ENCODE data around the gene HIVEP3.

HIVEP3 gene

DNA sequence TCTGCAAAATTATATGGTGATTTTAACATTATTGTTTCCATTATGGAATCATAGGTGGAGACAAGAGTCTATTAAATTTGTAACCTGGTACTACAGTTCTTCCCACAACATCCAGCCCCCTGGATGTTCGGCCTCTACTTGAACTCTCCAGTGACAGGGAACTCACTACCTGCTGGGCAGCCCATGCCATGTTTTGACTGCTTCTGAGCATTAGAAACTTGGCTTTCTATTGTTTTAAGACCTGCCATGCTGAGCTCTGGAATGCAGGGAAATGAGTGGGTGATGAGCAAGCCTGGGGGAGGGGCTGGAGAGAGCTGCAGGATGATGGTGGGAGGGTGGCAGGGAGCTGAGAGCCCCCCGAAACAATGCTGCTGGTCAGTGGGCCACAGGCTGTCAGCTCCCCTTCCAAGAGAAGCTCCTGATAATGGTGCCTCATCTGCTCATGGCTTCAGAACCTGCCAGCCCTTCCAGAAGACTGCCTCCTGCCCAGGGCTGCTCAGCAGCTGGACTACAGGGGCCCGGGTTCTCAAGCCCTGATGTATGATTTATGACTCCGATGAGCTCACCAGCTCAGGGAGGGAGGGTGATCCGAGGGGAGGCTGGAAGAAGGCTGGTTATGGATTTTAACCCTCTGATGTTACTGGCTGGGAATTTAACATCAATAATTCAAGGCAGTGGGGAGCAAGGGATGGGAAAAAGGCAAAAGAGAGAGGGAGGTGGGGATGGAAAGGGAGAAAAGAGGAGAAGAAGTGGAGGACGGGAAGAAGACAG lies 205.0 kb downstream of the HIVEP3 start:
- no peaks in the 10 kb centered on the region for H3K27me3 ChIP-seq (ENCODE audit: insufficient read depth, low read depth)
- no peak for TF ChIP-seq CTCF (conservative IDR thresholded peaks at IDR 0.05; ENCODE audit: low read depth, low read length)
- H3K79me2 ChIP-seq (ENCODE audit: insufficient read depth, low read depth) = no peaks in the 10 kb centered on the region
- H3K9ac ChIP-seq = no peak overlapping the region
- no peak overlapping the region for H3K4me2 ChIP-seq
- H2AFZ ChIP-seq (ENCODE audit: low read depth) = no peak overlapping the region
- H3K4me1 ChIP-seq (ENCODE audit: low read depth, poor library complexity, severe bottlenecking) = peaks cover 6% of the 10 kb centered on the region
- no peak overlapping the region for H3K4me3 ChIP-seq (IDR thresholded peaks at IDR 0.05; ENCODE audit: insufficient read depth, low read depth, low read length)
- H4K20me1 ChIP-seq (ENCODE audit: insufficient read depth) = no peaks in the 10 kb centered on the region
- H3K27ac ChIP-seq = no peak overlapping the region
- no peaks in the 10 kb centered on the region for H3K36me3 ChIP-seq (ENCODE audit: insufficient read depth)

DNA sequence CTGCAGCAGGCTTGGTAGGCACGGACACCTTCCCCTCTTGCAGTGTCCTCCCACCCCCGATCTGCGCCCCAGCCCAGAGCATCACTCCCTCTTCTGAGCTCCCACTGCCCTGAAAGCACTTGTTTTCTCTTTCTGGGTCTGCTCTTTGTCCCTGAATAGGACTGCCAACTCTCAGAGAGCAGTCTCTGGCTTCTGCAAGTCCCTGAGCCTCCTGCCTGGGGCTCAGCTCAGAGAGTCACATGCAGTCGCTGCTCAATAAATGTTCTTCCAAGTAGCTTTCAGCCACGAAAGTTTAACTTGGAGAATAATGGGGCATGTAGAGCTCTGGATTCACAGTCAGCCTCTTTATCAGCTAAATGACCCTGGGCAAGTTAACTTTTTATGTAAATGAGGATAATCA lies 205.6 kb downstream of the HIVEP3 start:
- H3K79me2 ChIP-seq (ENCODE audit: insufficient read depth, low read depth) = no peaks in the 10 kb centered on the region
- H3K4me2 ChIP-seq = no peak overlapping the region
- H3K9ac ChIP-seq = no peak overlapping the region
- no peaks in the 10 kb centered on the region for H3K27me3 ChIP-seq (ENCODE audit: insufficient read depth, low read depth)
- no peaks in the 10 kb centered on the region for H3K36me3 ChIP-seq (ENCODE audit: insufficient read depth)
- no peak overlapping the region for H3K27ac ChIP-seq
- no peak overlapping the region for H2AFZ ChIP-seq (ENCODE audit: low read depth)
- TF ChIP-seq CTCF (conservative IDR thresholded peaks at IDR 0.05; ENCODE audit: low read depth, low read length) = no peak
- no peak overlapping the region for H3K4me3 ChIP-seq (IDR thresholded peaks at IDR 0.05; ENCODE audit: insufficient read depth, low read depth, low read length)
- no peaks in the 10 kb centered on the region for H4K20me1 ChIP-seq (ENCODE audit: insufficient read depth)
- H3K4me1 ChIP-seq (ENCODE audit: low read depth, poor library complexity, severe bottlenecking) = peaks cover 6% of the 10 kb centered on the region

- TF ChIP-seq CTCF (conservative IDR thresholded peaks at IDR 0.05; ENCODE audit: low read depth, low read length) = no peak
- H3K79me2 ChIP-seq (ENCODE audit: insufficient read depth, low read depth) = no peaks in the 10 kb centered on the region
- no peak overlapping the region for H3K4me3 ChIP-seq (IDR thresholded peaks at IDR 0.05; ENCODE audit: insufficient read depth, low read depth, low read length)
- H4K20me1 ChIP-seq (ENCODE audit: insufficient read depth) = no peaks in the 10 kb centered on the region
- H3K36me3 ChIP-seq (ENCODE audit: insufficient read depth) = no peaks in the 10 kb centered on the region
- no peak overlapping the region for H2AFZ ChIP-seq (ENCODE audit: low read depth)
- H3K4me1 ChIP-seq (ENCODE audit: low read depth, poor library complexity, severe bottlenecking) = peaks cover 6% of the 10 kb centered on the region
- H3K27me3 ChIP-seq (ENCODE audit: insufficient read depth, low read depth) = no peaks in the 10 kb centered on the region
- H3K27ac ChIP-seq = no peak overlapping the region
- H3K9ac ChIP-seq = no peak overlapping the region
- H3K4me2 ChIP-seq = no peak overlapping the region
These were observed 206.0 kb downstream of the HIVEP3 start for GRCh38 chr1:41712695-41713094.

GRCh38 chr1:41712081-41712480 lies 206.6 kb downstream of the HIVEP3 start:
- no peak overlapping the region for H3K4me2 ChIP-seq
- H3K27me3 ChIP-seq (ENCODE audit: insufficient read depth, low read depth) = no peaks in the 10 kb centered on the region
- no peaks in the 10 kb centered on the region for H3K79me2 ChIP-seq (ENCODE audit: insufficient read depth, low read depth)
- no peak overlapping the region for H2AFZ ChIP-seq (ENCODE audit: low read depth)
- no peak for TF ChIP-seq CTCF (conservative IDR thresholded peaks at IDR 0.05; ENCODE audit: low read depth, low read length)
- no peaks in the 10 kb centered on the region for H3K36me3 ChIP-seq (ENCODE audit: insufficient read depth)
- no peaks in the 10 kb centered on the region for H4K20me1 ChIP-seq (ENCODE audit: insufficient read depth)
- H3K9ac ChIP-seq = no peak overlapping the region
- peaks cover 6% of the 10 kb centered on the region for H3K4me1 ChIP-seq (ENCODE audit: low read depth, poor library complexity, severe bottlenecking)
- no peak overlapping the region for H3K4me3 ChIP-seq (IDR thresholded peaks at IDR 0.05; ENCODE audit: insufficient read depth, low read depth, low read length)
- no peak overlapping the region for H3K27ac ChIP-seq

Data from KMS-11 (cell line).